A549 (cell line): ENCODE measurements around the gene MCAT. TPM values are rescaled to one million over a fixed set of nuclear protein-coding genes. Genes with fewer than 3 reads are reported as not detected.

Experiments
- ATAC-seq, 2 experiments: fragments of 200-7000 bp in 1 of 2; fragments of >200 bp in 1 of 2; cut with Nextera tagmentation in 1 of 2; cut with Tn5 transposase in 1 of 2; 3 replicates each; pipeline versions ENCODE4 v1.8.0 to v1.9.1; 2018 to 2020; ENCODE audit warnings: mild to moderate bottlenecking in 1 of 2, moderate library complexity in 1 of 2
- CTCF ChIA-PET: fragments of 300-600 bp; sonication (Branson Sonifier 250); formaldehyde crosslinking; extraction: SDS; loops from one replicate; lab custom pipeline; 2021; ENCODE audit warnings: antibody characterized with exemption, inconsistent platforms; lab: Yijun Ruan, JAX
- POLR2A ChIA-PET: fragments of 350-600 bp; formaldehyde crosslinking; extraction: SDS; loops from one replicate; lab custom pipeline; 2021; ENCODE audit warnings: antibody characterized with exemption, inconsistent platforms; lab: Yijun Ruan, JAX
- DNase-seq, 2 experiments: peaks; one replicate each; pipeline versions ENCODE4 v3.0.0 to v3.0.0-alpha.2; 2011 to 2016; ENCODE audit warnings: low read depth in 1 of 2, low spot score in 1 of 2
- FAIRE-seq: peaks from 2 replicates; lab custom pipeline; 2011; peaks lifted over from hg19 to GRCh38; lab: Jason Lieb, UNC
- H3K27ac ChIP-seq, 2 experiments: fragments of >200 bp; sonication (Bioruptor Twin); formaldehyde crosslinking; 3 replicates each; pipeline ENCODE4 v1.5.1; 2016 to 2017
- H3K4me1 ChIP-seq: fragments of >200 bp; sonication (Bioruptor Twin); formaldehyde crosslinking; 3 replicates; pipeline ENCODE4 v1.6.1; 2016
- H3K4me2 ChIP-seq: fragments of >200 bp; sonication (Bioruptor Twin); formaldehyde crosslinking; 3 replicates; pipeline ENCODE4 v1.6.1; 2016
- H3K4me3 ChIP-seq: fragments of >200 bp; sonication (Bioruptor Twin); formaldehyde crosslinking; 3 replicates; pipeline ENCODE4 v1.5.1; 2016
- H3K9me3 ChIP-seq: fragments of >200 bp; sonication (Bioruptor Twin); formaldehyde crosslinking; 3 replicates; pipeline ENCODE4 v1.6.1; 2016
- ATOH8 ChIP-seq: fragments of 250-450 bp; sonication (Bioruptor Pico); IDR thresholded peaks from 2 replicates; pipeline ENCODE4 v1.5.0; 2020; ENCODE audit warnings: low read depth, mild to moderate bottlenecking, moderate library complexity
- BCL3 ChIP-seq: fragments of >200 bp; sonication (Bioruptor Twin); formaldehyde crosslinking; IDR thresholded peaks from 3 replicates; pipeline ENCODE4 v1.6.1; 2016
- CBX8 ChIP-seq: fragments of 200-600 bp; sonication (generic); IDR thresholded peaks from 2 replicates; pipeline ENCODE4 v1.6.1; 2016
- FOSB ChIP-seq: fragments of 250-450 bp; sonication (Bioruptor Pico); IDR thresholded peaks from 2 replicates; pipeline ENCODE4 v1.5.0; 2020; ENCODE audit warnings: mild to moderate bottlenecking, moderate library complexity
- FOXS1 ChIP-seq: fragments of 250-450 bp; sonication (Bioruptor Pico); IDR thresholded peaks from 2 replicates; pipeline ENCODE4 v1.5.0; 2020; ENCODE audit warnings: mild to moderate bottlenecking, moderate library complexity
- GATA3 ChIP-seq: IDR thresholded peaks from 2 replicates; pipeline ENCODE4 v1.6.1; 2012; ENCODE audit warnings: borderline replicate concordance
- HDAC2 ChIP-seq: fragments of 200-600 bp; sonication (generic); IDR thresholded peaks from 2 replicates; pipeline ENCODE4 v1.6.1; 2016
- HMGXB4 ChIP-seq: fragments of 250-450 bp; sonication (Bioruptor Pico); IDR thresholded peaks from 2 replicates; pipeline ENCODE4 v1.5.0; 2021; ENCODE audit warnings: mild to moderate bottlenecking, moderate library complexity, borderline replicate concordance
- HOXA7 ChIP-seq: fragments of 250-450 bp; sonication (Bioruptor Pico); IDR thresholded peaks from 2 replicates; pipeline ENCODE4 v1.5.0; 2020; ENCODE audit warnings: mild to moderate bottlenecking, moderate library complexity
- HOXB5 ChIP-seq: fragments of 250-450 bp; sonication (Bioruptor Pico); IDR thresholded peaks from 2 replicates; pipeline ENCODE4 v1.5.0; 2020; ENCODE audit warnings: mild to moderate bottlenecking, moderate library complexity
- MAFK ChIP-seq: fragments of 450-650 bp; IDR thresholded peaks from 2 replicates; pipeline ENCODE4 v1.6.1; 2014; ENCODE audit not compliant: partially characterized antibody
- NR3C1 ChIP-seq: fragments of >200 bp; sonication (Bioruptor Twin); formaldehyde crosslinking; IDR thresholded peaks from 3 replicates; pipeline ENCODE4 v1.6.1; 2017
- RFX5 ChIP-seq: fragments of 450-650 bp; IDR thresholded peaks from 2 replicates; pipeline ENCODE4 v1.7.1; 2014; ENCODE audit warnings: antibody characterized with exemption, mild to moderate bottlenecking, moderate library complexity
- RNF2 ChIP-seq: fragments of 200-600 bp; sonication (generic); IDR thresholded peaks from 2 replicates; pipeline ENCODE4 v1.6.1; 2016; ENCODE audit warnings: low read depth, mild to moderate bottlenecking, antibody characterized with exemption, moderate library complexity, borderline replicate concordance
- USF2 ChIP-seq: fragments of 450-650 bp; IDR thresholded peaks from 2 replicates; pipeline ENCODE4 v1.6.1; 2014; ENCODE audit warnings: antibody characterized with exemption
- ZFP36 ChIP-seq: fragments of 450-650 bp; IDR thresholded peaks from 2 replicates; pipeline ENCODE4 v1.6.1; 2014; ENCODE audit warnings: borderline replicate concordance; ENCODE audit not compliant: partially characterized antibody
- ZNF302 ChIP-seq: fragments of 250-450 bp; sonication (Bioruptor Pico); IDR thresholded peaks from 2 replicates; pipeline ENCODE4 v1.9.0; 2021; ENCODE audit warnings: inconsistent platforms, mild to moderate bottlenecking, moderate library complexity
- WGBS: methylation state at CpG from one replicate; pipeline ENCODE4 v1.1.6; 2017; ENCODE audit errors: missing lambda C conversion rate; 5-methylcytosine and 5-hydroxymethylcytosine counted together
- polyA plus RNA-seq, 4 experiments: library from polyadenylated mRNA; depleted of rRNA in 3 of 4; stranded (reverse); fragments of >200 nt; fragmentation: RNase III in 1 of 4; extraction: RNeasy Plus Mini Kit Qiagen cat#74134 plus additional on column Dnase treatment in 1 of 4; gene quantifications; 2 replicates in 3 of 4; 3 replicates in 1 of 4; pipeline ENCODE4 v1.2.3, GENCODE V29; 2011 to 2017
- TF ChIP-seq, protein P1 (sequence below): fragments of >200 bp; sonication (Bioruptor Twin); formaldehyde crosslinking; IDR thresholded peaks from 3 replicates; pipeline ENCODE4 v1.5.1; 2016
- TF ChIP-seq, protein P2 (sequence below): IDR thresholded peaks from 2 replicates; pipeline ENCODE4 v1.6.1; 2012

The MCAT gene
- polyA plus RNA-seq, 2 of the 4 experiments (the other 2 are of a cell fraction) = 11.8 to 15.5 TPM

GRCh38 chr22:43128928-43129424 lies 14.2 kb downstream of the MCAT start:
- no peak for DNase-seq
- Histone ChIP-seq H3K27ac (no peak overlapping the region), H3K4me1 (peaks cover 22% of the 10 kb centered on the region), H3K4me2 (no peak overlapping the region), H3K4me3 (no peak overlapping the region), H3K9me3 (no peaks in the 10 kb centered on the region)
- ChIA-PET POLR2A (no interaction called here), CTCF (interaction anchor here (1.6 kb wide), 1 partner anchor 508 kb away, joined by 3 read pairs; no protein-coding TSS in a partner anchor)
- TF ChIP-seq, protein P1, sequence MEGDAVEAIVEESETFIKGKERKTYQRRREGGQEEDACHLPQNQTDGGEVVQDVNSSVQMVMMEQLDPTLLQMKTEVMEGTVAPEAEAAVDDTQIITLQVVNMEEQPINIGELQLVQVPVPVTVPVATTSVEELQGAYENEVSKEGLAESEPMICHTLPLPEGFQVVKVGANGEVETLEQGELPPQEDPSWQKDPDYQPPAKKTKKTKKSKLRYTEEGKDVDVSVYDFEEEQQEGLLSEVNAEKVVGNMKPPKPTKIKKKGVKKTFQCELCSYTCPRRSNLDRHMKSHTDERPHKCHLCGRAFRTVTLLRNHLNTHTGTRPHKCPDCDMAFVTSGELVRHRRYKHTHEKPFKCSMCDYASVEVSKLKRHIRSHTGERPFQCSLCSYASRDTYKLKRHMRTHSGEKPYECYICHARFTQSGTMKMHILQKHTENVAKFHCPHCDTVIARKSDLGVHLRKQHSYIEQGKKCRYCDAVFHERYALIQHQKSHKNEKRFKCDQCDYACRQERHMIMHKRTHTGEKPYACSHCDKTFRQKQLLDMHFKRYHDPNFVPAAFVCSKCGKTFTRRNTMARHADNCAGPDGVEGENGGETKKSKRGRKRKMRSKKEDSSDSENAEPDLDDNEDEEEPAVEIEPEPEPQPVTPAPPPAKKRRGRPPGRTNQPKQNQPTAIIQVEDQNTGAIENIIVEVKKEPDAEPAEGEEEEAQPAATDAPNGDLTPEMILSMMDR = no peak
- no peak for TF ChIP-seq ZFP36
- no peak for TF ChIP-seq MAFK
- no peak for TF ChIP-seq HOXB5
- TF ChIP-seq NR3C1 = no peak
- 69% methylated on average over 13 of the region's 20 CpGs for WGBS
- FAIRE-seq = no peak
- no peak for ATAC-seq

DNA sequence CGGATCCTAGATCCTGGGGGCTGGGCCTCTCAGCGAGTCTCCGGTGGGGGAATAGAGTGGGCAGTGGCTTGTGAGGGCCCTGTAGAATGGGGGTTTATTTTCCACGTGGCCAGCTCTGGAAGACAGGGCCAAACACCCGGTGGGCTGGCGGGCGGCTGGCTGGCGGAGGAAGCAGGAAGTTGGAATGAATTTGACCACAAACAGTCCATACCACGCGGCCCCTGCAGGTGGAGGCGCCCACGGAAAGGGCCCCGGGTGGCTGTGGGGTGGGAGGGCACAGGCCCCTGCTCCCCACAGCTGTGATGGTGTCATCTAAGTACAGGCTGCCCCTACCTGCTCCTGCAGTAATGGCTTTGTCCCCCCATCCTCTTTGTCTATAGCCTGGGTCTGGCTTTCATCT lies 15.1 kb downstream of the MCAT start:
- no peak overlapping the region; a peak in 1 of 6 replicates for H3K27ac ChIP-seq
- H3K4me2 ChIP-seq = no peak overlapping the region
- H3K4me3 ChIP-seq = no peak overlapping the region
- no peak for ATAC-seq
- no peak for DNase-seq
- POLR2A ChIA-PET = interaction anchor here (0.9 kb wide), 1 partner anchor 23 kb away, joined by 4 read pairs; the partner anchor contains the start of gene TSPO
- CTCF ChIA-PET = interaction anchor here (0.6 to 2.5 kb wide), 5 partner anchors 8 to 507 kb away, joined by 3 to 11 read pairs (median 3); no protein-coding TSS in a partner anchor
- 87% methylated on average over 10 of the region's 13 CpGs for WGBS
- no peak for TF ChIP-seq FOXS1 (CRISPR knock-in tag)
- no peak for TF ChIP-seq GATA3
- TF ChIP-seq USF2 = no peak
- TF ChIP-seq HOXA7 = no peak
- TF ChIP-seq, protein P2, sequence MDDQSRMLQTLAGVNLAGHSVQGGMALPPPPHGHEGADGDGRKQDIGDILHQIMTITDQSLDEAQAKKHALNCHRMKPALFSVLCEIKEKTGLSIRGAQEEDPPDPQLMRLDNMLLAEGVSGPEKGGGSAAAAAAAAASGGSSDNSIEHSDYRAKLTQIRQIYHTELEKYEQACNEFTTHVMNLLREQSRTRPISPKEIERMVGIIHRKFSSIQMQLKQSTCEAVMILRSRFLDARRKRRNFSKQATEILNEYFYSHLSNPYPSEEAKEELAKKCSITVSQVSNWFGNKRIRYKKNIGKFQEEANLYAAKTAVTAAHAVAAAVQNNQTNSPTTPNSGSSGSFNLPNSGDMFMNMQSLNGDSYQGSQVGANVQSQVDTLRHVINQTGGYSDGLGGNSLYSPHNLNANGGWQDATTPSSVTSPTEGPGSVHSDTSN = no peak
- no peak for TF ChIP-seq ATOH8 (CRISPR knock-in tag)
- no peak for TF ChIP-seq RNF2
- TF ChIP-seq CBX8 = no peak
- TF ChIP-seq RFX5 = no peak
- TF ChIP-seq HMGXB4 (CRISPR knock-in tag) = no peak
- TF ChIP-seq BCL3 = no peak
- TF ChIP-seq HDAC2 = no peak
- TF ChIP-seq, protein P1 = no peak
- no peak for TF ChIP-seq ZNF302
- TF ChIP-seq FOSB = no peak
- no peak for TF ChIP-seq NR3C1
- FAIRE-seq = no peak
- peaks cover 22% of the 10 kb centered on the region for H3K4me1 ChIP-seq
- H3K9me3 ChIP-seq = no peaks in the 10 kb centered on the region
